ENCODE results near the gene SLC8A2.
"Not testable (repeated sequence)": the region's sequence is repeated elsewhere in the genome, so short reads cannot be mapped to it uniquely, and the experiment has no call there.

SLC8A2 gene

DNA sequence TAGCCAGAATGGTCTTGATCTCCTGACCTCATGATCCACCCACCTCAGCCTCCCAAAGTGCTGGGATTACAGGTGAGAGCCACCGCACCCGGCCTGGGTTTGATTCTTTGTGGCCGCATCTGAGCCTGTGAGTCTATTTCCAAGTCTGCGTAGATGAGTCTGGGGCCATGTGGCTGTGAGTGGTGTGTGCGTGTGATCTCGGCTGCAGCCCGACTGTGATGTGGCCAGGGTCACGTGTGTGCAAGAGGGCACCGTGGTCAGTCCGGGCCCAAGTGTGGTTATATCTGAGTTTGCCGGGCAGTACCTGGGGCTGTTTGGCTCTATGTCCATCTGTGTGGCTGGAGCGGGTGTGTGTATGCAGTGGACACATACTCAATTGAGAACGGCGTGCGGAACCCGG, 57.8 kb downstream of the SLC8A2 start:
- Histone ChIP-seq H3K4me3 (ENCODE audit: low read length in 2 of 2) (no peak overlapping the region), H3K9ac (ENCODE audit: low read depth in 1 of 2, low read length in 2 of 2) (no peak overlapping the region), H3K4me1 (ENCODE audit: control insufficient read depth in 2 of 2, insufficient read depth in 2 of 2, low read length in 2 of 2) (peaks cover 0 to 3% of the 10 kb centered on the region in 2 donors), H3K9me3 (ENCODE audit: control insufficient read depth in 2 of 2, low read length in 2 of 2) (no peaks in the 10 kb centered on the region), H3K27me3 (ENCODE audit: control insufficient read depth in 2 of 2, insufficient read depth in 2 of 2, low read length in 2 of 2) (peaks cover 18 to 24% of the 10 kb centered on the region in 2 donors), H3K27ac (ENCODE audit: low read depth in 2 of 2, low read length in 2 of 2) (no peak overlapping the region), H3K36me3 (ENCODE audit: control insufficient read depth in 2 of 2, insufficient read depth in 2 of 2, low read length in 2 of 2) (no peaks in the 10 kb centered on the region)

- not testable (repeated sequence) for H3K27me3 ChIP-seq (ENCODE audit: control insufficient read depth in 2 of 2, insufficient read depth in 2 of 2, low read length in 2 of 2); H3K36me3 ChIP-seq (ENCODE audit: control insufficient read depth in 2 of 2, insufficient read depth in 2 of 2, low read length in 2 of 2); H3K4me3 ChIP-seq (ENCODE audit: low read length in 2 of 2); H3K27ac ChIP-seq (ENCODE audit: low read depth in 2 of 2, low read length in 2 of 2); H3K9ac ChIP-seq (ENCODE audit: low read depth in 1 of 2, low read length in 2 of 2); H3K9me3 ChIP-seq (ENCODE audit: control insufficient read depth in 2 of 2, low read length in 2 of 2); H3K4me1 ChIP-seq (ENCODE audit: control insufficient read depth in 2 of 2, insufficient read depth in 2 of 2, low read length in 2 of 2)
These were observed 60.0 kb downstream of the SLC8A2 start for GRCh38 chr19:47411696-47412095.

DNA sequence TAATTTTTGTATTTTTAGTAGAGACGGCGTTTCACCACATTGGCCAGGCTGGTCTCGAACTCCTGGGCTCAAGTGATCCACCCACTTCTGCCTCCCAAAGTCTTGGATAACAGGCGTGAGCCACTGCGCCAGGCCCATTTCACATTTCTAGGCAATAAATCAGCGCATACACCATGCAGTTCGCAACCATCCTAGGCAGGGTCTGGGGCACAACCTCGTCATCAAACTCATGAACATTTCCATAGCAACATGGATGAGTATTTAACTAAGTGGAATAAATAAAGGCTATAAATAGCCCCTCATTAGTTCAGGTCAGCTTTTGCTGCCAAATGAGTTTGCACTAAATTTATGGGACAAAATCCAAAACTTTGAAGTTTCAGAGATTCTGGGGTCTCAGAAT, 60.6 kb downstream of the SLC8A2 start:
- no peak overlapping the region for H3K4me3 ChIP-seq (ENCODE audit: low read length in 2 of 2)
- H3K4me1 ChIP-seq (ENCODE audit: control insufficient read depth in 2 of 2, insufficient read depth in 2 of 2, low read length in 2 of 2) = no peaks in the 10 kb centered on the region
- H3K36me3 ChIP-seq (ENCODE audit: control insufficient read depth in 2 of 2, insufficient read depth in 2 of 2, low read length in 2 of 2) = no peaks in the 10 kb centered on the region
- peaks cover 1 to 5% of the 10 kb centered on the region in 2 donors for H3K27me3 ChIP-seq (ENCODE audit: control insufficient read depth in 2 of 2, insufficient read depth in 2 of 2, low read length in 2 of 2)
- no peak overlapping the region for H3K9ac ChIP-seq (ENCODE audit: low read depth in 1 of 2, low read length in 2 of 2)
- no peak overlapping the region for H3K27ac ChIP-seq (ENCODE audit: low read depth in 2 of 2, low read length in 2 of 2)
- no peaks in the 10 kb centered on the region for H3K9me3 ChIP-seq (ENCODE audit: control insufficient read depth in 2 of 2, low read length in 2 of 2)

GRCh38 chr19:47408156-47408938, 63.3 kb downstream of the SLC8A2 start:
- H3K9me3 ChIP-seq (ENCODE audit: control insufficient read depth in 2 of 2, low read length in 2 of 2) = no peaks in the 10 kb centered on the region
- peaks cover 0 to 6% of the 10 kb centered on the region in 2 donors for H3K27me3 ChIP-seq (ENCODE audit: control insufficient read depth in 2 of 2, insufficient read depth in 2 of 2, low read length in 2 of 2)
- H3K36me3 ChIP-seq (ENCODE audit: control insufficient read depth in 2 of 2, insufficient read depth in 2 of 2, low read length in 2 of 2) = no peaks in the 10 kb centered on the region
- H3K9ac ChIP-seq (ENCODE audit: low read depth in 1 of 2, low read length in 2 of 2) = no peak overlapping the region
- no peak overlapping the region for H3K27ac ChIP-seq (ENCODE audit: low read depth in 2 of 2, low read length in 2 of 2)
- no peak overlapping the region for H3K4me3 ChIP-seq (ENCODE audit: low read length in 2 of 2)
- H3K4me1 ChIP-seq (ENCODE audit: control insufficient read depth in 2 of 2, insufficient read depth in 2 of 2, low read length in 2 of 2) = no peaks in the 10 kb centered on the region

GRCh38 chr19:47407417-47407774, 64.3 kb downstream of the SLC8A2 start:
- Histone ChIP-seq H3K36me3 (ENCODE audit: control insufficient read depth in 2 of 2, insufficient read depth in 2 of 2, low read length in 2 of 2) (no peaks in the 10 kb centered on the region), H3K9ac (ENCODE audit: low read depth in 1 of 2, low read length in 2 of 2) (no peak overlapping the region), H3K27ac (ENCODE audit: low read depth in 2 of 2, low read length in 2 of 2) (no peak overlapping the region), H3K27me3 (ENCODE audit: control insufficient read depth in 2 of 2, insufficient read depth in 2 of 2, low read length in 2 of 2) (peaks cover 0 to 5% of the 10 kb centered on the region in 2 donors), H3K4me3 (ENCODE audit: low read length in 2 of 2) (no peak overlapping the region), H3K4me1 (ENCODE audit: control insufficient read depth in 2 of 2, insufficient read depth in 2 of 2, low read length in 2 of 2) (no peaks in the 10 kb centered on the region), H3K9me3 (ENCODE audit: control insufficient read depth in 2 of 2, low read length in 2 of 2) (no peaks in the 10 kb centered on the region)

DNA sequence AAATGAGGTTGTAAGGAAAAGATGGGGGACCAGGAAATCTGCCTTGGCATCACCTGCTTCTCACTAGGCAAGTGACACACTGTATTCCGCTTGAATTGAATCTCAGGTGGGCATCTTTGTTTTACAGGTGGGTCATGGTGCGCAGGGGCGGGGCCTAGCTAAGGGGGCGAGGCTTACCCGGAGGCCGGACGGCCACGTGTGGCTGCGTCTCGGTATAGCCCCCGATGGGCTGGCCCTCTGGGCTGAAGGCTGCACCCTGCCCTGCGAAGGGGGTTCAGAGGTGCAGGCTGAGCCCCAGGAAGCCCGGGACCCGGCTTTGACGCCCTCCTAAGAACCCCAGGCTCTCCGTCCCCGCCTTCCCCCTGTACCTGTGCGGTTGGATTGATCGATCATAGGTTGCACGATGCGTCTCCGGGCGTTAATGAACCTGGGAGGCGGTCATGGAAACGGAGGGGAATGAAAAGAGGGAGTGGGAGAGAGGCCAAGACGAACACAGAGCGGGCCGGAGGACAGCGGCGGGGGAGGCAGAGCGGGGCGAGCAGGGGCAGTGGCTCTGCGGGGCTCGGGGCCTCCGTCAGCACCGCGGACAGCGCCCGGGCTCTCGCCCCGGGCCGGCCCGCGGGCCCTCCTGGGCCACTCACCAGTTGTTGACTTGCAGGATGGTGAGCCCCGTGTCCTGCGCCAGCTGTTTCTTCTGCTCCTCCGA, 64.8 kb downstream of the SLC8A2 start:
- H3K4me1 ChIP-seq (ENCODE audit: control insufficient read depth in 2 of 2, insufficient read depth in 2 of 2, low read length in 2 of 2) = no peaks in the 10 kb centered on the region

DNA sequence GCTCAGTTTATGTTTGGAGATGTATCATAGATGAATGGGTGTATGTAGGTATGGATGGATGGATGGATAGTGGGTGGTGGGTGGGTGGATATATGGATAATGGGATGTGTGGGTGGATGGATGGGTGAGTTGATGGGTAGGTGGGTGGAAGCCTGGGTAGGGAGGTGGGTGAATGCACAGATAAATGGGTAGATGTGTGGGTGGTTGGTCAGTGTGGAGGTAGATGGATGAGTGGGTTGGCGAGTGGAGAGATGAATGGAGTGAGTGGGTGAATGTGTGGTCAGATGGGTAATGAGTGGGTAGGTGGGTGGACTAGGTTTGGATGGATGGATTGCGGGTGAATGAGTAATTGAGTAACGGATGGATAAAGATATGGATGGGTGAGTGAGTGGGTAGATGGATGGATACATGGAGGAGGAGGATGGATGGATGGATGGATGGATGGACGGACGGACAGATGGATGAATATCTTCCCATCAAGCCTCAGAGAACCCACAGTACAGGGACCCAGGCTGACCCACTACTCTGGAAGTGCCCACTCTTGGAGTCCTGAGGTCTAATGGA, 65.8 kb downstream of the SLC8A2 start:
- peaks cover 0 to 5% of the 10 kb centered on the region in 2 donors for H3K27me3 ChIP-seq (ENCODE audit: control insufficient read depth in 2 of 2, insufficient read depth in 2 of 2, low read length in 2 of 2)

More for the DNA sequence above, 64.8 kb downstream of the SLC8A2 start:
- no peak overlapping the region for H3K4me3 ChIP-seq (ENCODE audit: low read length in 2 of 2)
- H3K36me3 ChIP-seq (ENCODE audit: control insufficient read depth in 2 of 2, insufficient read depth in 2 of 2, low read length in 2 of 2) = no peaks in the 10 kb centered on the region
- no peak overlapping the region for H3K27ac ChIP-seq (ENCODE audit: low read depth in 2 of 2, low read length in 2 of 2)
- no peak overlapping the region for H3K9ac ChIP-seq (ENCODE audit: low read depth in 1 of 2, low read length in 2 of 2)
- H3K27me3 ChIP-seq (ENCODE audit: control insufficient read depth in 2 of 2, insufficient read depth in 2 of 2, low read length in 2 of 2) = peaks cover 0 to 5% of the 10 kb centered on the region in 2 donors
- H3K9me3 ChIP-seq (ENCODE audit: control insufficient read depth in 2 of 2, low read length in 2 of 2) = no peaks in the 10 kb centered on the region

GRCh38 chr19:47405197-47405550, 66.5 kb downstream of the SLC8A2 start:
- no peaks in the 10 kb centered on the region for H3K4me1 ChIP-seq (ENCODE audit: control insufficient read depth in 2 of 2, insufficient read depth in 2 of 2, low read length in 2 of 2)
- H3K27ac ChIP-seq (ENCODE audit: low read depth in 2 of 2, low read length in 2 of 2) = no peak overlapping the region
- no peaks in the 10 kb centered on the region for H3K9me3 ChIP-seq (ENCODE audit: control insufficient read depth in 2 of 2, low read length in 2 of 2)
- no peak overlapping the region for H3K9ac ChIP-seq (ENCODE audit: low read depth in 1 of 2, low read length in 2 of 2)
- H3K36me3 ChIP-seq (ENCODE audit: control insufficient read depth in 2 of 2, insufficient read depth in 2 of 2, low read length in 2 of 2) = no peaks in the 10 kb centered on the region
- H3K27me3 ChIP-seq (ENCODE audit: control insufficient read depth in 2 of 2, insufficient read depth in 2 of 2, low read length in 2 of 2) = peaks cover 0 to 5% of the 10 kb centered on the region in 2 donors
- H3K4me3 ChIP-seq (ENCODE audit: low read length in 2 of 2) = no peak overlapping the region

More for the DNA sequence above, 65.8 kb downstream of the SLC8A2 start:
- Histone ChIP-seq H3K36me3 (ENCODE audit: control insufficient read depth in 2 of 2, insufficient read depth in 2 of 2, low read length in 2 of 2) (no peaks in the 10 kb centered on the region), H3K9me3 (ENCODE audit: control insufficient read depth in 2 of 2, low read length in 2 of 2) (no peaks in the 10 kb centered on the region), H3K4me1 (ENCODE audit: control insufficient read depth in 2 of 2, insufficient read depth in 2 of 2, low read length in 2 of 2) (no peaks in the 10 kb centered on the region), H3K9ac (ENCODE audit: low read depth in 1 of 2, low read length in 2 of 2) (no peak overlapping the region), H3K4me3 (ENCODE audit: low read length in 2 of 2) (no peak overlapping the region), H3K27ac (ENCODE audit: low read depth in 2 of 2, low read length in 2 of 2) (no peak overlapping the region)

DNA sequence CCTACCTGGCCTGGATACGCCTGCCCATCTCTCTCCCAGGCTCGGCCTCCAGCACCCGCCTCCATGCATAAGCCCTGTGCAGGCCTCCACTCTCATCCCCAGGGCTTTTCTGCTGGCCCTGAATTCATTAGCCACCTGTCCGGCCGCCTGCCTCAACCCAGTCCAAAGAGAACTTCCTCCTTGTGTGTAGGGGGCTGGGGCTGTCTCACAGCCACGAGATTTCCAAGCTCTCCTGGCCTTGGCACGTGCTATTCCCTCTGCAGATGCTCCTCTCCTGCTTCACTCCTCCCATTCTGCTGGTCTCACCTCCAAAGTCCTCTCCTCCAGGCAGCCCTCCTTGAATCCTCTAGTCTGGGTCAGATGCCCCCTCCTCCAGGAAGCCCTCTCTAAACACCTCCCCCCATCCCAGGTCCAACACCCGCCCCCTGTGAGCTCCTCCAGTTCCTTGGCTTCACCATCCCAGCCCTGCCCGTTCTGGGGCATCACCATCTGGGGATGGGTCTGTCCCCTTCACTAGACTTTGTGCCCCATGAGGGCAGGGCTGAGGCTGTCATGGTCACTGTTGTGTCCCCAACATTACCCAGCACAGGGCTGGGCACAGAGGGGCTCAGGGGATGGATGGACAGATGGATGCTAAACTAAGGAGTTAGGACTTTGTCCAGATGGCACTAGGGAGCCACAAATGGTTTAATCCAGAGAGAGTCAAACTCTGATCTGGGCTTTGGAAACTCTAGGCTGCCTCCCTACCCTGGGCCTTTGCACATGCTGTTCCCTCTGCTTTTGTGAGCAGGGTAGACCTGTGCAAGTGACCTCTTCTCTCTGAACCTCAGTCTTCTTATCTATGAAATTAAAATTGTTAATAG, 67.1 kb downstream of the SLC8A2 start:
- Histone ChIP-seq H3K9ac (ENCODE audit: low read depth in 1 of 2, low read length in 2 of 2) (no peak overlapping the region), H3K27ac (ENCODE audit: low read depth in 2 of 2, low read length in 2 of 2) (no peak overlapping the region), H3K36me3 (ENCODE audit: control insufficient read depth in 2 of 2, insufficient read depth in 2 of 2, low read length in 2 of 2) (no peaks in the 10 kb centered on the region), H3K4me3 (ENCODE audit: low read length in 2 of 2) (no peak overlapping the region), H3K4me1 (ENCODE audit: control insufficient read depth in 2 of 2, insufficient read depth in 2 of 2, low read length in 2 of 2) (no peaks in the 10 kb centered on the region), H3K27me3 (ENCODE audit: control insufficient read depth in 2 of 2, insufficient read depth in 2 of 2, low read length in 2 of 2) (peaks cover 0 to 5% of the 10 kb centered on the region in 2 donors), H3K9me3 (ENCODE audit: control insufficient read depth in 2 of 2, low read length in 2 of 2) (no peaks in the 10 kb centered on the region)
